Occipital lobe (tissue), 2 donors: ENCODE results near the gene LSP1. TPM values are rescaled to one million over a fixed set of nuclear protein-coding genes. Genes with fewer than 3 reads are reported as not detected.

ENCODE experiments used
- DNase-seq: peaks from one replicate; lab custom pipeline; 2025; lab: John Stamatoyannopoulos, UW
- total RNA-seq: library from RNA; depleted of rRNA; stranded (reverse); fragments of >200 nt; gene quantifications from one replicate; pipeline ENCODE4 v1.2.3, GENCODE V29; 2014

LSP1 gene
- total RNA-seq, 1 donor from 2014 or later, result 0.47 TPM

DNA sequence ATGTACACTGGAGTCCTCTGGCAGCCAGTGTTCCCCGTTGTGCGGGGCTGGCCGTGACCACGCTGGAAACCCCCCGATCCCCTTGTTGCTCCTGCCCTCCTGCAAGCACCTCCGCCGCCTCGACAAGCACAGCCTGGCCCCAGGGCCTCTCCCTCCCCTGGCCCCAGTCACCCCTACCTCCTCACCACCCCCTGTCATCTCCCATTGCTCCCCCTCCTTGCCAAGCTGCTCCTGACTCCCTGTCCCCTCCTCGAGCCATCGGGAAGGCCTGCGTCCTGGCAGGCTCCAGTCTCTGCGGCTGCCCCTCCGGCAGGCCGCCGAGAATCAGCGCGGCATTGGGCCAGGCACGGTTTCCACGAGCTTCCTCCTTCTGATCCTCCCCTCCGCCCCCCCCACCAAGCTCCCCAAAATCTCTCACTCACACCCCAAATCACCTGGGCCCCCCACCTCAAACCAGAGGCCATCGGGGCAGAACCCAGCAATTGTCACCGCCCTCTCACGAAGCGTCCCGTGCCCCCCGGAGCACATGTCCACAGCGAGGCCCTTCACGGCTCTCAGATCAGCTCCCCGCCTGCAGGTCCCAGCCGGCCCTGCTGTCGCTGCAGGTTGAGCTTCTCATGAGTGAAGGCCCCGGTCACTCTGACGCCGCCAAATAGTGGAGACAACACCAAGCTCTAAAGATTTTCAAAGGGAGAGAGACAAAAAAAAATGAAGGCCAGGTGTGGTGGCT is 5.7 kb upstream of the LSP1 start:
- DNase-seq, result no peak

DNA sequence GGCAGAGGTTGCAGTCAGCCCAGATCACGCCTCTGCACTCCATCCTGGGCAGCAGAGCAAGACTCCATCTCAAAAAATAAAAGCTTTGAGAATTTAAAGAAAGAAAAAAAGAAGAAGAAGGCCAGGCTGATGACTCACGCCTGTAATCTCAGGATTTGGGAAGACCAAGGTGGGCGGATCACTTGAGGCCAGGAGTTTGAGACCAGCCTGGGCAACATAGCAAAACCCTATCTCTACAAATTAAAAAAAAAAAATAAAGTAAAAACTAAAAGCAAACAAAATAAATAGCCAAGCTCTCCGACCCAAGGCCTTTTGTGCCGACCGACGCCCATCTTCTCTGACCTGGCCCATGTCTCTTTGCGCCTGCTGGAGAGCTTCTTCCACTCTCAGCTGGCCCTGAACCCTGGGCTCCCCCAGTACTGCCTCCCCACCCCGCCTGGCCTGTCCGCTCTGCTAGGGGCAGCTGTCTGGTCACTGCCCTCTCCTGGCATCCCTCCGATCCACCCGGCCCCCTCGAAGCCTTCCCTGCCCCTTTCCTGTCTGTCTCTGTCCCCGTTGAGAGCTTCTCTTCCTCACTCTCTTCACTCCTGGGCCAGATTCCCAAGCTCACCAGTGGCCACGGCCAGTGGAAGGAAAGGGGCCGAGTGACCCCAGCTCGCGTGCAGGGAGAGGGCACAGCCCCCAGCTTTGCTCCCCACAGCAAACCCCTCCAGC is 4.8 kb upstream of the LSP1 start:
- DNase-seq, result no peak

DNA sequence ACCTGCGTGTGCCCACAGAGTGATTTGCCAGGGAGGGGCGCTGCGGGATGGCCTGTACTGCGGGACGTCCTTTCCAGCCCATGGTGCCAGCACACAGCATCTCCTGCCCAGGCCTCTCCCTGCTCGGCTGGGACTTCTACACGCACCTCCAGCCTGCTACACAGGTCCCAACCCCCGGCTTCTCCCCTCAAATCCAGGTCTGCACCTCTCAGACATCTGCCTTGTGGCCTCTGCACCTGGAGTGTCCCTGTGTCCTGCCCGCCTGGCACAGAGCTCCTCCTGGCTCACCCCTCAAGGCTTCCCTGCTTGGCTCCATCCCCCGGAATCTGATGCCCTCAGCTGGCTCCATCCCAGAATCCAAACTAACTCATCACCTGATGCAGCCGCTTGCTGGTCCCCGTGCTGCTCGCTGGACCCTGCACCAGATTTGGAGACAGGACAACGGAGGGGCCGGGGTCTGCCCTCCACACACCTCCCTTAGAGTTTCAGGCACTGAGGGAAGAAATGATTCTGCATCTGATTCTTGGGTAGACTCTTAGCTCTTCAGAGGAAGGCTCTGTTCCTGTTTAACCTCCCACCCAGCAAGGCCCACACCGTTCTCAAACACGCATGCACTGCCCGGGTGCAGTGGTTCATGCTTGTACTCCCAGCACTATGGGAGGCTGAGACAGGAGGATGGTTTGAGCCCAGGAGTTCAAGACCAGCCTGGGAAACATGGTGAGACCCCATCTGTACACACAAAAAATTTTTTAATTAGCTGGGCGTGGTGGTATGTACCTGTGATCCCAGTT is 4.0 kb upstream of the LSP1 start:
- DNase-seq, result no peak

DNA sequence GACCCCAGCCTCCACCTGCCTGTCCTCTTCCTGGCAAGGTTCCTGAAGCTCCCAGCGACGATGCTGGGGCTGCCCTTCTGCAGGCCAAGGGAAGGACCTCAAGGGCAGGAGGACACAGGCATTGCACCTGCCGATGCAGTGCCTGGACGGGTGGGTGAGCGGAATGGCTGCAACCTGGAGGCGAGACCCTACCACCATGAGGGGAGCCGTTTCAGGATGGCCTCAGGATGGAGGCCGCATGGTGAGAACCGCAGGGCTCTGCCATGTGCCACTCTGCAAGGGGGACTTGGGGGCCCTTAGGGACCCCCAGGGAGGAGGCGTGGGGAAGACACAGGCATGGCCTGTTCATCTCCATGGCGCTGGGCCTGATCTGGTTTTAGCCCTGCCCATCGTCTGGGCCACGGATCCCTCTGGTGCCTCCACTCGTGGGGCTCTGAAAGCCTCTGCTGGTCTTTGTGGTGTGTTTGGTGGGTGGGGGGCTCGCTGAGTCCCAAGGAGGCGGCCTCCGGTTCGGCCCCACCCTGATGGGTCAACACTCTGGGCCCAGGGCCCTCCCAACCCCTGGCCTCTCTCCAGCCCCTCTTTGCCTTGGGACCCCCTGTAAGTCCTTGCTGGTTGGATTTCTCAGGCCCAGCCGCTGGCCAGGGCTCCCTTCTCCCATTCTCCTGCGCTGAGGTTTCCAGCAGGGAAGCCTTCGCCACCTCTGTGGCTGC is 1.3 kb upstream of the LSP1 start:
- no peak for DNase-seq

DNA sequence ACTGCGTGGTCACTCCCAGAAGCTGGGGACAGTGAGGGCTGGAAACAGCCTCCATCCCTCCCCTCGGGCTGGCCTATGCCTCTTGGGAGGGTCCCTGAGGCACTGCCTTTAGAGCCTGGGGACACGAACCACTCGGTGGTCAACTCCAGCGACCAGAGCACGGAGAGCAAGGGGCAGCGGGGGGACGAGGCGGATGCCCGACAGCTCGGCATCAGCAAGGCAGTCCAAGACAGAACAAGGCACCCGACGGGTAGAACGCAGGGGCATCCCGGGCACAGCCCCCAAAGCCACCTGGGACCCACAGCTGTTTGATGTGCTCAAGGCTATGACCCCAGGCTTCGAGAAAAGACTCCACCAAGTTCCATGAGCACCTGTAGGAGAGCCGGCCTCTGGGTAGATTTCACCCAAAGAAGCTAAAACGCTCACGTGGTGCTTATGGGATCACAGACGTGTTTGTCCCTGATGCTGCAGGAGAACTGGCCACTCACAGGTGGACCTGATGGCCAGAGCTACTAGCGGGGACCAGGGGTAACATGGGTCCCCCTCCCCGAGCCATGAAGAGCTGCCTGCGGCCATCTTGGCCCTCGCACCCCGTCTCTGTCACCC is 510 bp upstream of the LSP1 start:
- no peak for DNase-seq

DNA sequence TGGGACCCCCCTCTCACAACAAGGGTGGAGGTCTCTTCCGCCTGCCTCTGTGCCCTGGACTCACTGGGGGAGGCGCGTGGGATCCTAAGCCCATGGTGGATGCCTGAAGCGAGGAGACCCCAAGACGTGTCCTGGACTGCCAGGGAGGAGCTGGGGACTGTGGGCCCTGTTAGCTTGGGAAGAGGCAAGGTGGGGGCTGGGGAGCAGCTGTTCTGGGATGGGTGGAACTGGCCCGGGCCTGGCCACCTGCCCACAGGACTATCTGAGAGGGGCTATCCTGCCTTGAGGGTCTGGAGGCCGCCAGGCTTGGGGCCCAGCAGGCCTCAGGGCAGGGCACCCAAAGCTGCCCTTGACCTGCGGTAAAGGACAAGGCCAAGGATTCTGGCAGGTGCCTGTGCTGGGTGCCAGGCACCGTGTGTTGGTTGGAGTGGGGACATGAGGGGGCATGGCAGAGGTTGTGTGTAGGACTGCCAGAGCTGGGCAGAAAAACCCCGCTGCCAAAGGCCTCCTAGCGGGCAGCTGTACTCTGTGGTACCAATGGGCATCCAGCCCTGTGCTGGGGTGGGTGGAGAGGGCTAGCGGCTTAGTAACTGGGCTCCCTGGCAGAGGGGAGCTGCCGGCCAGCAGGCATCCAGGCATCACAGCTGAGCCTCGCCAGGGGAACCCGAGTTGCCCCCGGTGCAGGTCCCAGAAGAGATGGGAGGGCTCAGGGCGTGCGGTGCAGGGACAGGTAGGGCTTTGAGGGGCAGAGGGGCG is 670 bp downstream of the LSP1 start:
- DNase-seq, result no peak

DNA sequence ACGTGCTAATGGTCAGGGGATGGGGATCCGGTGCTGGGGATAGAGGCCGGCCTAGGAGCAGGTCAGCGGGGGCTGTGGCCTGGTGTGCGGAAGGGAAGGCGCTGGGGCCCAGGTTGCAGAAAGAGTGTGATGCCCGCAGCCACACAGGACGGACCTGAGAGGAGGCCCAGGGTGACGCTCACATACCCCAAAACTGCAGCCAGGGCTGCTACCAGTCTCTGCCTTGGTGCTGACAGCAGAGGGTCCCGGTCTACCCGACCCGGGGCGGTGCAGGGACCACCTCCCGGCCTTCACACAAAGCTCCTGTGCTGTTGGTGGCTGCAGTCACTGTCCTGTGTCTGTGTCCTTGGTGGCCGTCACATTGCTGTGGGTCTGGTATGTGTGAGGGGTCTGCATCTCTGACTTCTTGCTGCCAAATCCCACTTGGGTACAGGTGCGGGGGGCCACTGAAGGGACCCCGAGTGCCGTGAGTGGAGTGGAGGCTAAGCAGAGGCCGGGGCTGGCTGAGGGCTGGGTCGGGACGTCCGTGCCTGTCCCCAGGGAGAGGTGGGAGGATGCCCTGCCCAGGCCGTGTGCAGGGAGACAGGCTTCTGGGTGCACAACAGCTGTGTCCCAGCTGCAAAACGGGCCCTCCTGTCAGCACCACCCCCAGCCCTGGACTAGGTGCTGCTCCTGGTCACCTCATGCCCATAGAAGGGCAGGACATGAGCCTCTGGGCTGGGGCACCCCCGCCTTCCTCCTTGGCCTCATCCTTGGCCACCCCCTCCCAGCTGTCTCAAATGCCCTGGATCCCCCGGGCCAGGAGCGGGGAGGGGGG is 1.5 kb downstream of the LSP1 start:
- no peak for DNase-seq

DNA sequence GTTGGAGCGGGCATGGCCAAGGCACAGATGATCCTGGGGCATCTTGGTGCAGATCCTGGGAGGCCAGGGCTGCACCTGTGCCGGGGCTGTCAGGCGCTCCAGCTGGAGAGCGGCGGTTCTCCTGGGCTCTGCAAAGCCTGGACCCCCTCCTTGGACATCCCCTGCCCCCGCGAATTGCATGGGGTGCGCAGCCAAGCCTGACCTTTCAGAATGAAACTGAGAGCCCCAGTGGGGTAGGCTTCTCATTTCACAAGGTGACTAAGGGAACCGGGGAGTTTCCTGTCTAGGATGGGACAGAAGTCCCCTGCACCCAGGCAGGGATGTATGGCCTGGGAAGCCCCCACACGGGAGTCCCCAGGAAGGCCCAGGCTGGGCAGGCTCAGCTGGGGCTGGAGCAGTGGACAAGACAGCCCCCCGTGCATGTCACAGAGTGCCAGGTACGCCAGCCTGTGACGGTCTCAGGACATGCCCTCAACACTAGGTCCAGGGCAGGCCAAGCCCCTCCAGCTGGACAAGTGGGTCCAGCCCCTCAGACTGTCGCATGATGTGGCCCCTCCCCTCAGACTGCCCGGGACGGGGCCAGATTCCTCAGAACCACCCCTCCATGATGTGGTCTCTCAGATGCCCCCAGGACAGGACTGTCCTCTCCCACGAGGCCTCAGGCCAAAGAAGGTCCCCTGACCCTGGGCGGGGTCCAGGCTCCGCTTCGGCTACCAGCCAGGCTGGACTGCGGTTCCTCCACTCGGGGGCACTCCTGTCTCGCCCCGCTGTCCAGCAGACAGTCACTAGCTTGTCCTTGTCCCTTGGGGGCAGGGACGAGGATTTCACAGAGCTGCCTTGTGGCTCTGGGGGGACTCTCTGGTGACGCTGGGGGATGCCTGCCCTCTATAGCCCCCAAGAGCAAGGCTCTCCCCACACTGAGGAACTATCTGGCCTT is 2.3 kb downstream of the LSP1 start:
- DNase-seq, result no peak

DNA sequence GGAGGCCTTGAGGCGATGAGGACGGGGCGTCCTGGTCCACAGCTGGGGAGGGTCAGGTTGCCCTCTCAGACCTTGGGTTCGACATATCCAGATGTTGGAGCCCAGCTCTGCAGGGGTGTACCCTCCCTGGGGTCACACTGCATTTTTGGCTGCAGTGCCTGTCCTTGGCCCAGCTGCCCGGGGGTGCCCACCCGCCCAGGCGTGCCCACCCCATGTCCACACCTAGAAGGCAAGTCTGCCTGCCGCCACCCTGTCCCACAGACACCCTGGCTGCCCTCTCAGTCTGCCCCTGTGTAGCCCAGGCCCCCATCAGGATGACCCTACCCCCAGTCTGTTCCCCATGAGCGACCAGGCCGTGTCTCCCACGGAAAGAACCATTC is 3.0 kb downstream of the LSP1 start:
- no peak for DNase-seq

DNA sequence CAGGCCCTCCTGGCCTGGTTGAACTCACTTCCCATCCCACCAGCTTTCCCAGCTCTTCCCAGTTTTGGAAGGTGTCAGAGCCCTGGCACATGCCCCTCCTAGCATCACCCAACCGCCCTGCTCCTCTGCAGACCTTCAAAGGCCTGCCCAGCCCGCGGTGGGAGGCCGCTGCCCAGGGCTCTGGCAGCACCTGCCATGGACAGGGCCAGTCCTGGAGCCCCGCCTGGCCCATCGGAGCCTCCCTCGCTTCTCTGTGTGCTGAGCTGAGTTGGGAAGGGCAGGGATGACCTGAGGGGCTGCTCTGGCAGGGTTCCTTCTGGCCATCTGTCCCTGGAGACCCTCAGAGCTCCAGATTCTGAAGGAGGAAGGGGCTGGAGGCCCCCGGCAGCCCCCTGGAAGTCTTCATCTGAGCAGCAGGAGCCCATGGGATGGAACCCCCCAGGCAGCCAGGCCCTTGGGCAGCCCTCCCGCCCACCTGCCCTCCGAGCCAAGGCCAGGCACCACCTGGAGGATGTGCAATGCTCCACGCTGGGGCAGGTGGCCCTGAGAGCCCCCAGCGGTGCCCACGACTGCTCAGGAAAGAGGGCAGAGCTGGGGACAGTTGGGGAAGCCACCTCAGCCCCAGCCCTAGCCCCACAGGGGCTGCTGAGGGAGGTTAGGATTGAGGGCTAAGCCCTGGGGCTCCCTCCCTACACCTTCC is 3.6 kb downstream of the LSP1 start:
- DNase-seq, result no peak

DNA sequence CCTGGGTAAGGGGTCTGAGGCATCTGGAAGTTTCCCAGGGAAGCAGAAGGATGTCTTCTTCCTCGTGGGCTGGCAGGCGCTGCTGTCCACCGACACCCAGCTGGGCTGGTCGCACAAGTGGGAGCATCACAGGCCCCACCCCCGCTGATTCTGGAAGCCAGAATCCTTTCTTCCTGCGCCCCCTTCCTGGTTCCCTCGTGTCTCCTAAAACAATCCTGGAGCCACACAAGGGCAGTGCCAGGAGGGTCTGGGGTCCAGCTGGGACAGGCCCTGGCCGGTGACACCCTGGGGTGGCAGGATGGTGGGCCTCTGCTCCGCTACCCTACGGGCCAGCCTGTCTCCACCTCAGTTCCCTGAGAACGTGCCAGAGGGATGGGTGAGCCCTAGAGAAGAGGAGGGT is 4.2 kb downstream of the LSP1 start:
- no peak for DNase-seq

DNA sequence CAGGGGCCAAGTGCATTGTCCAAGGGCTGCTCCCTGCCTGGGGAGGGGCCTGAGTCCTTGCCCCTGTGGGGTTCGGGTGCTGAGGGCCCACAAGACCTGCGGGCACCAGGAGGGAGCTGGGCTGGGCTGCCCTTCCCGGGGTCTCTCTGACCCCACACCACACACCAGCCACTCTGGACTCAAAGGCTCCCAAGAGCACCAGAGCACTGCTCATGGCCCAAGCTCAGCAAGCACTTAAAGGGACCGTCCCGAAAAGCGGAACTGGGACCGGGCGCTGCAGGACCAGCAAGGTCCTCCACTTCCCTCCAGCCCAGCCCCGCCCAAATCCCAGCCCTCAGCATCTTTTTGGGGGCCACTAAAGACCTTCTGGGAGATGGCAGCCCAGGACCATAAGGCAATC is 5.3 kb downstream of the LSP1 start:
- no peak for DNase-seq

DNA sequence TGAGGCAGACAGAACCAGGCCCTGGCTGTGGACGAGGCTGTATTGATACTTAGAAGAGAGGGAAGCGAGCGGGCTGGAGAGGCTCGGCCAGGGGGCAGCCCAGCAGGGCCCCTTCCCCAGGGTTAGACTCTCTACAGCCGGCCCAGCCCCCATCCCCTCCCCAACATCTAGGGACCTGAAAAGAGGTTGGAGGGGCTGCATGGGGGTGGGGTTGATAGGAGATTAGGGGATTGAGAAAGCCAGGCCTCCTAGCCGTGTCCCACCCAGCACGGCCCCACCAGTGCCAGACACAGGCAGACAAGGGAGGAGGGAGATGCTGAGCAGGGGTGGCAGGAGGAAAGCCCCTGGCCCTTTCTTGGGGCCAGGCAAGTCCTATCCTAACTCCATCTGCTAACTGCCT is 5.7 kb downstream of the LSP1 start:
- no peak for DNase-seq

DNA sequence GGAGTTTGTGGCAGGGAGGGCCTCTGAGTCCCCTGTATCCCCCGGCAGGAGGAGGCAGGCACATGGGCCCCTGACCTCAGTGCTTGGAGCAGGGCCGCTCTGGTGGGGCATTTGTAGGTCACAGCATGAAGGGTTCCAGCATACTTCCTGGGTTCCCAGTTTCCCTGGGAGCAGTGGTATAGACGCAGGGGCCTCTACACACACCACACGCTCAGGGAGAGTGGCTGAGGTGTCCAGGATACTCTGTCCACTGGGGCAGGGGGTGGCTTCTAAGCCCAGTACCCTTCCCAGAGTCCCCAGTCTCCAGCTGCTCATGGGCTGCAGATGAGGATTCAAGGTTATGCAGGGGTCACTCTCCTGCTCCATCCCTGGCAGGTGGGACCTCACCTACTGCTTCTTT is 6.1 kb downstream of the LSP1 start:
- no peak for DNase-seq

DNA sequence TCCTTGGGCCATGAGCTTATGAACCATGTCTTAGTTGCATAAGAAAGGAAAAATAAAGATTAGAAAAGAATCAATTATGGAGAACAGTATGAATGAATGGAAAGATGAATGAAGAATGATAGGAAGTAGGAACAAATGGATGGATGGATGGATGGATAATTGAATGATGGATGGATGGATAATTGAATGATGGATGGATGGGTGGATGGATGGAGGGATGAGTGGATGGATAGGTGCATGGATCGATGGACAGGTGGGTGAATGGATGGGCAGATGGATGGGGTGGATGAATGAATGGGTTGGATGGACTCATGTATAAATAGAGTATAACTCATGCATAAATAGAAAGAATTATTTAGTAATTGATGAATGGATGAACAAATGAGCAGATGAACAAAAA is 7.2 kb downstream of the LSP1 start:
- DNase-seq, result no peak

DNA sequence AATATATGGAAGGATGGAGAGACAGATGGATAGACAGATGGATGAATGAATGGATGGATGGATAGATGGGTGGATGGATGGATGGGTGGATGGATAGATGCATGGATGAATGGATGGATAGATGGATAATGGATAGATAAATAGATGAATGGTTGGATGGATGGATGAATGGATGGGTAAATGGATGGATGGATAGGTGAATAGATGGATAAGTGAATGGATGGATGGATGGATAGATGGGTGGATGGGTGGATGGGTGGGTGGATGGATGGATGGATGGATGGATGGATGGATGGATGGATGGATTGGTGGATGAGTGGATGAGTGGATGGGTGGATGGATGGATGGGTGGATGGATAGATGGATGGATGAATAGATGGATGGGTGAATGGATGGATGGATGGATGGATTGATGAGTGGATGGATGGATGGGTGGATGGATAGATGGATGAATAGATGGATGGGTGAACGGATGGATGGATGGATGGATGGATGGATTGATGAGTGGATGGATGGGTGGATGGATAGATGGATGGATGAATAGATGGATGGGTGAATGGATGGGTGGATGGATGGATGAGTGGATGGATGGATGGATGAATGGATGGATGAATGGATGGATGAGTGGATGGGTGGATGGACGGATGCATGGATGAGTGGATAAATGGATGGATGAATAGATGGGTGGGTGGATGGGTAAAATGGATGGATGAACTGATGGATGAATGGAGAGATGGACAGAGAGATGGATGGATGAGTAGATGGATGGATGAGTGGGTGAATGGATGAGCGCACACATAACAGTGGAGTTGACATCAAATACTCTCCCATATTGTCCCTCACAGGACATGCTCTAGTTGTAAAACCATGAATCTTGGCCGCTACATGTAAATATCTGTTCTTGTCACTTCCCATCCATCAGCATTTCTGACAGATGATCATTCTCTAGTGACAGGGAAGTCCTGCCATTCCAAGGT is 8.8 kb downstream of the LSP1 start:
- no peak for DNase-seq
